GM21367 (cell line): ENCODE data around the gene LTB4R2.

Experiments used
- ATAC-seq: cut with Tn5 transposase; IDR thresholded peaks from one replicate; pipeline ENCODE4 v1.9.1; 2021; ENCODE audit not compliant: unreplicated experiment

Gene LTB4R2

DNA sequence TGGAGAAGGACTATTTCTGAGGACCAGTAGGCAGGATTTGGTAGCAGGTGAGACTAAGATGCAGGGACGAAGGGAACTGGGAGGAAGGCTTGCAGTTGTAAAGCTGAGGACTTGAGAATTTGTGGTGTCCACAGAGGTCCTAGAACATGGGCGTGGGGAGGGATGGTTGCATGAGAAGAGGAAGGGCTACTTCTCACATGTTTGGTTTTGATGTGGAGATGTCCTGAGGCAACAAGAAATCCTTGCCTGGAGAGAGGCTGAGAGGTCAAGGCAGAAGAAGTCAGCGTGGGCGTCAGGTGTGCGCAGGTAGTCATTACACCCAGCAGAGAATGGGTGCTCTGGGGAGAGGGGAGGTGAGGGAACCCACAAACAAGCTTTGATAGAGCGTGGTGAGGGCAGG is 32.9 kb upstream of the LTB4R2 start:
- no peak for ATAC-seq

DNA sequence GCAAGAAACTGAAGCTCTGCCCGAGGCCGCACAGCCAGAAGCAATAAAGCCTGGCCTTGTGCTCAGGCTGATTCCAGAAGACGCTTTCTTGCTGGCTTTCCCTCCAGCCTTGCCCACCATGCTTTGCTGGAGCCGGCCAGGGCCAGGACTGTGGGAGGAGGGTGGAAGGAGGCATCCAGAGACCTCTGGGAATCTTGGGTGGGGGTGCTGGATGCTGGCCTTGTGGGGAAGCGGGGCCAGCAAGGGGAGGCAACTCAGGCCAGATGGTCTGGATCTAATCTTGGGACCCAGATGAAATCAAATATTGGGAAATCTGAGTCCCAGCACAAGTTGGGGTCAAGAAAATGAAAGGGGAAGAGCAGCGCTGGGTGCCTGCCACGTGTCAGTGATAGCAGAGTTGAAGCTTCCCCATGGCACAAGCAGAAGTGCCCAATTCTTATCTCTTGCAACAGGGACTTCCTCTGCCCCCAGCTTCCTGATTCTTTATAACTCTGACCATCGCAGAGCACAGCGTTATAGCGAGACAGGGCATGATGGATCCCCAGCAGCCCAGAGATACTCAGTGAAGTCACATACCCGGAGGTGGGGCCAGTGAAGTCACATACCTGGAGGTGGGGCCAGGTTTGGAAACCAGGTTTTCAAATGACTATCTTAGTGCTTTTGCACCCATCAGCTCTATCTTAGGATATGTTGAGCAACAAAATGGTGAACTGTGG is 32.2 kb upstream of the LTB4R2 start:
- no peak for ATAC-seq

DNA sequence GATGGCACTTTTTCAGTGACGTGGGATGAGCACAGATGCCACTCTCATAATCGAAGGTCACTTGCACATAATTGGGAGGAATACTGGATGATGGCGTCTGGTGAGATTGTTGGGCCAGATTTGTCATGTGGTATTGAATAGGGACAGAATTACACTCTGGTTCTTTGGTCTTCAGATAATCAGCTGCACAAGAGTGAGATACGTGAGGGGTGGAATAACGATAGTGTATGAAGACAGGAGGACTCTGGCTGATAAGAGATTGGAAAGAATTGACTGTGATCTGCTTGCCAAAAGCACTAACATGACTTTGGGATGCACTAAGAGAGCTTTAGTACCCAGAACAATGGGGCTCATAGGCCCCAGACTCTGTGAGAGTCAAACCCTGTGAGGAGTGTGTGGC is 31.5 kb upstream of the LTB4R2 start:
- ATAC-seq, result no peak

DNA sequence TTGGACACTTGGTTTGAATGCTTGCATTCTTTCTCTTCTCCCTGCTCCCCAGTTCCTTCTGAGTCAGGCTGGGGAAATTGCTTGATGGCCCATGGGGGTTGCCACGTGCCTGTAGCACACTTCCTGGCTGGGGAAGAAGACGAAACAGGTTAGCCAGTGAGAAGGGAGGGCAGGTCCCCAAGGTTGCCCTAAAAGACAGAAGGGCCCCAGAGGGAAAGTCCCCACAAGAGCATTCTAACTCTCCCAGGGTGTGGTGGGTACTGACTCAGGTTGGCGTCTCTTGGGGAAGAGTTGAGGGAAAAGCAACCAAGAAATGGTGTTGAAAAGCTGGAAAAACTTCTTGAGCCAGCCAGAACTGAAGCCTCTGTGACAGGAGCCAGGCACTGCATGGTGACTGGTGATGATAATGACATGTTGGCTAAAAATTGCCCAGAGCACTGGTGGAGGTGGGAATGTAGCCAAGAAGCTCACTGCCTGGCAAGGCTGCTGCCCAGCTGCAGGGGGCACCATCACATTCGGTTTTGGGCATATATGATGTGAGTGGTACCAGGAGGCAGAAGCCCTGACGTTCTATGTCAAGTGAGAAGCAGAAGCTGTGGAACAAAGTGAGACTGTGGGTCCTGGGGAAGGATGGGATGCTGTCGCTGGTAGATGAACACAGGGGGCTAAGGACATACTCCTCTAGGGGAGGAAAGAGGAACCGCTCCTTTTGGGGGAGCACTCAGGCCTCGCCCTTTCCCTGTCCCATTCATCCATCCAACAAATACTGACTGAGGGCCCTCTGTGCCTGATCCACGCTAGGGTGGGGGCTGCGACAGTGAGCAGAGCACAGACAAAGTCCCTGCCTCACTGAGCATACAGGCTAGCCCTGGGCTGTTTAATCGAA is 30.4 kb upstream of the LTB4R2 start:
- ATAC-seq, result peak; percentile 48

DNA sequence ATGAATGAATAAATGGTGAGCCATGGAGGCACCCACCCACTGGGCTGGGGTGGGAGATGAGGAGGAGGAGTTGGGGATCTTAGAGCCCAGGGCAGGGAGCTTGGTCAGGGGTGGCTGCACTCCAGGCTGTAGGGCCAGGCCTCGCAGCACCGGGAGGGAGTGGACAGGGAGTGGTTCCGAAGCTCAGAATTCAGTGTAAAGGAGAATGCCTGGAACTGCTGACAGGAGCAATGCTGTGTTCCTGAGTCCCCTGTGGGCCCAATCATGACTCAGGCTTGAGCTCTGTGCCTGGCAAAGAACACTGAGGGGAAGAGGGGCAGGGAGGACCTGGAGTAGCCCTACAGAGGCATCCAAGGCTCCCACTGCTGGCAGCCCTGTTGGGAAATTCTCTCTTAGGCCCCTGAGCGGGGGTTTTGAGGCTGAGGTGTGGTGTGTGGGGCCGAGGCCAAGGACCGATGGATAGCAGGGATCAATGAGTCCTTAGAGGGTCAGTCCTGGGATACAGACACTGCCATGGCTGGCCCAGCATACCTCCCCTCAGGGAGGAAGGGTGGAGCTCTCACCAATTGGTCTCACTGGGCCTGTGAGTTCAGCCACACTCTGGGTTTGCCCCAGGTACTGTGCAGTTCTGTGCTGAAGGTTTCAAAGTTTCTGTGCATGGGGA is 29.0 kb upstream of the LTB4R2 start:
- no peak for ATAC-seq

DNA sequence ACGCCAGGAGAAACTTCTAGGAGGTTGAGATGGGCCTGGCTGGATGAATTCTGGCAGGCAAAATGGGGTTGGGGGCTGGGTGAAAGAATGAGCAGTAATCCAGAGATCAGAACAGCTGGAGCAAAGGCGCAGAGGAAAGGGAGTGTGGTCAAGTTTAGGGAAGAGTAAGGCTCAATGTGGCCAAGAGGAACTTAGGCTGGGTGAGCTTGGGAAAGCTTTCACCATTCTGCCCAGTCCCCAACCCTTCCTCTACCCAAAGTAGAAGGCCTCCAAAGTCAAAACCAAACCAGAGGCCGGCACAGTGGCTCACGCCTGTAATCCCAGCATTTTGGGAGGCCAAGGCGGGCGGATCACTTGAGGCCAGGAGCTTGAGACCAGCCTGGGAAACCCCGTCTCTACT is 28.3 kb upstream of the LTB4R2 start:
- ATAC-seq, result no peak

DNA sequence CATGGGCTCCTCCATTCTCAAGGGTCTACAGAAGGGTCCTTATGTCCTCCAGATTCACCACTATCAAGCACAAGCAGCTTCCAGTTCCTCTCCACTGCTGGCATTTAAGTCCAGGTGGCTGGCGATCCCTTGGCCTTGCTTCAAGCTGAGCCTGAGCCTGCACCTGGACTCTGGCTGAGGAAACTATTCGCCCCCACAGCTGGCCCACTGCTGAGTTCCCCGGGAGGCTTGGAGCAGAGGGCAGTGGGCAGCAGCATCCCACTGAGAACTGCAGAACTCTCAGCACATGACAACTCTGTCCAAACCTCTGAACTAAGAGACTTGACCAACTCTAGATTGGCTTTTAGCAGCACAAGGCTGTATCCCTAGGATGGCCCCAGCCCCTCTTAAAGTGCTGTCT is 27.2 kb upstream of the LTB4R2 start:
- ATAC-seq, result no peak

DNA sequence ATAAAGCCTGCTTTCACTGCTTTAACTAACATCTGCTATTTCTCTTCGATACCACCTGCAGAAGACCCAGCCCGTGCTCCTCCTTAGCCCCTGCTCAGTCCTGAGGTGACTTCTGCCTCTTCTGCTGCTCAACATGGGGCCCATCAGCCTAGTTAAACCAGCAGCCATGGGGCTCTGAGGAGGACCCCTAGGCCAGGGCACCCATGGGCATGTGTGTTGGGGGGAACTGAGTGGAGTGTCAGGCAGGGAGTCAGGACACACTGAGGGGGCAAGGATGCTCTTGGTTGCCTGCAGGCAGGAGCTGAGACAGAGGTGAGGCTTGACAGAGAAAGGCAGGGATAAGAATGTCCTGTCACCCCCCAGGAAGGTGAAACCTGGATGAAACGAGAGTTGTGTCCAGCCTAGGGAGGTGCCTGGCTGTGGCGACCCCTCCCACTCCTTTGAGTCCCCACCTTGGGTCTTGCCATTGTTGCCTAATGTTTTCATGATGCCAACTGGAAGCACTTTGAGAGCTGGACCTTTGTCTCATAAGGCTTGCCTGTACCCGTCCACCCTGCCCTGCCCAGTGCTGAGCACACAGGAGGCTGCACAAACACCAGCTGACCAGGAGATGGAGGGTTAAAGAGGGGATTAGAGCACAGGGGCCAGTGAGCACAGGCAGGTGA is 26.0 kb upstream of the LTB4R2 start:
- no peak for ATAC-seq

DNA sequence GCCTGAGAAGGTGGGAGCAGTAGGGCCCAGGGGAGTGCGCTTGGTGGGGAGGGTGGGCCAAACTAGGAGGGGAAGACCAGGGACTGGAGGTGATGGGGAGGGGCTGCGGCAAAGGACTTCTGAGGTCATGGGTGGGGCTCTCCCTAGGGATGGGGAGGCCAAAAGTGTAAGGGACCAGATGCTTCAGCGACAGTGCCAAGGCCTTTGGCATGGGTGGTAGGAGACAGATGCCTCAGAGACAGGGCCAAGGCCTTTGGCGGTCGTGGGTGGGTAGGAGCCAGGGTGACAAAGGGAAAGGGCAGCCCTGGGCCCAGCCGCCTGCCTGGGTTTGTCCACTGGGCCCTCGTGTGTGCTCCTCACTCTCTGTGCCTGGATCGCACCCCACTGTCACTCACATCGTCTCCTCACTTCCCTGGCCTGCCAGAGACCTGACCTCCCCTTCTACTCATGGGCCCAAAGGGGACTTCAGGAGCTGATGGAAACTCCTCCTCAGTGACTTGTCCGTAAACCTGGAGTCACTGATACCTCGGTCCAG is 25.4 kb upstream of the LTB4R2 start:
- no peak for ATAC-seq

DNA sequence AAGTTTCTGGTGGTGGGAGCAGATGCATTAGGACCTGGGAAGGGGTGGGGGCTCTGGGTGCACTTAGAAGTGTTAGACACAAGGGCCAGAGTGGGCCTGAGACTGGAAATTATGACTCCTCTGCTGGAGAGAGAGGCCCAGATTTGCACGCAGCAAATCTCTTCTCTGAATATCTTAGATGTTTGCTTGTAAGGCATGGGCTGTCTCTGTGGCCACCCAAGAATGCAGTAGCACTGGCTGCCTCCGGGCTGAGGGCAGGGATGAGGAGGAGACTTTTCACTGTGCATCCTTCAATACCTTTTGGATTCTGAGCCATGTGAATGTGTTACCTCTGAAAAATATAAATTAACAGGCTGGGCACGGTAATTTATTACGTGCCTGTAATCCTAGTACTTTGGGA is 24.6 kb upstream of the LTB4R2 start:
- ATAC-seq, result no peak

DNA sequence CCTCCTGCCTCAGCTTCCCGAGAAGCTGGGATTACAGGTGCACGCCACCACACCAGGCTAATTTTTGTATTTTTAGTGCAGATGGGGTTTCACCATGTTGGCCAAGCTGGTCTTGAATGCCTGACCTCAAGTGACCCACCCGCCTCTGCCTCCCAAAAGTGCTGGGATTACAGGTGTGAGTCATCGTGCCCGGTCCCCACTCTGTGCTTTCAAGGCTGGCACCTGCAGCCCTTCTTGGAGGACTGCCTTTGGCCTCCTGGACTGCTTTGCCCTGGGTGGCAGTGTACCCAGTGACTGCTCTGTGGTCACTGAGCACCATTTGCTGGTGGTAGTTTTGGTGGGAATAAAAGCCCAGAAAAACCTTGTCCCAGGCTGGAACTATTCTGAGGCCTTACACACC is 22.9 kb upstream of the LTB4R2 start:
- ATAC-seq, result no peak

DNA sequence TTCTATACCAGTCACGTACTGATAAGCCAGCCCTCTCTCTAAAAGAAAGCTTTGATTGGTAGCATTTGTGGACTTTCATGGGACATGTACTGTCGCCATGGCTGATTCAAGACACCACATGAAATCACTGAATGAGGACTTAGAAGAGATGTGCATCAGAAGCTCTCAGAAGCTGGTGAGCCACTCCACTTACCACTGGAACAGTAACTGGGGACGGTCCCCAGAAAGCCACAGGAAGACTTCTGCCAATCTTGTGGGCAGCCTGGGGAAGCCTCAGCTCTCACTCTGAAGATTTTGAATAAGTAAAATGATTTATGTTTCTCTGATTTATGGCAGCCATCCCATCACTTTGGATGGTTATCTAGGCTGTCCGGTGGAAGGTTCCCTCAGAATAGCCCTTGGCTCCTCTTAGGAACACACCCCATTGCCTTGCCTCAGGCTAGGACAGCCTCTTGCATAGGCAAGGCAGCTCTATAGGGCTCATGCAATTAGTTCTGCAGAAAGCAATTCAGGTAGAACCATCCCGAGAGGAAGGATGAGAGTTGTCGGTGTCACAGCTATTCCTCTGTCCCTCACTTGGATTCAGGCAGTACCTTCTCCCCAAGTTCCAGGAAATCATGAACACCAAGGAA is 20.2 kb upstream of the LTB4R2 start:
- ATAC-seq, result peak; percentile 72

DNA sequence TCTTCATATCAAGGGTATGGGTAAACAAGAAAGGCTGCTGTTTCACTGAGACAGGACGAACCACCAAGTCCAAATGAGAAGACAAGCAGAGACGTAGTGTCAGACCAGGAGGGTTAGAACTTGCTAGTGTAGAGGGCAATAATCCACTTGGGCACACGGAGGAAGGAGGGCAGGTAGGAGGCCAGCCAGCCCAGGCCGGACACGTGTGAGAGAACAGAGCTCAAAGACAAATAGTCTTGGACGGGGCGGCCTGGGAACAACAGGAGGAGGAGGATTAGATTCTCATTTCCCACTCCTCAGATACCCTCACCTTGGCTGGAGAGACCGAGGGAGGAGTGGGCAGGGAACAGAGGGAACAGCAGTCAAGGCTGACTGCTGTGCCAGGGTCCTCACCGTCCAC is 19.2 kb upstream of the LTB4R2 start:
- ATAC-seq, result no peak

DNA sequence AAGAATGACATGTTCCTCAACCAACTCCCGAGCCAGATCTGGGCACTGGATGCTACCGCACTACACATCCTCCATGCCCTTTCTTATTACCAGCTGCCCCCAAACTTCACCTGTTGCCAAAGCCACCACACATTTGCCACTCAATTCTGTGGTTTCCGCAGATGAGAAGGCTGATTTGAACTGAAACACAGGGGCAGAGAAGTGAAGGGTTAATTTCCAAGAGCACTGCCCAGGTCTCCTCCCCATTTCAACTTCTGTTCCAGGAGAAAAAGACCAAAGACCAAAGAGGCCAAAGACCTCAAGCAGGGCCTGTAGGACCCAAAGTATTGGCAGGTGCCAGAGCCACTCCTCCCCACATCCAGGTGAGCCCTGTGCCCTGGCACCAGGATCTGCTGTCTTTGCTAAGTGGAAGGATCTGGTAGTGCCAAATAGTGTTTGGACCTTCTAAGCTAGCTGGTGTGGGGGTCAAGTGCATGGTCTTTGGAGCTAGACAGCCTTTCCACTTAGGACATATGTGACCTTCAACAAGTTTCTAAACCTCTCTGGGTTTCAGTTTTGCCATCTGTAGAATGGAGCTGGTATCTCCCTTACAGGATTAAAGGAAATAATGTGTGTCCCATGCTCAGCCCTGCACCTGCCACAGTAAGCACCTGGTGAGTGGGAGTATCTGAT is 18.4 kb upstream of the LTB4R2 start:
- no peak for ATAC-seq

DNA sequence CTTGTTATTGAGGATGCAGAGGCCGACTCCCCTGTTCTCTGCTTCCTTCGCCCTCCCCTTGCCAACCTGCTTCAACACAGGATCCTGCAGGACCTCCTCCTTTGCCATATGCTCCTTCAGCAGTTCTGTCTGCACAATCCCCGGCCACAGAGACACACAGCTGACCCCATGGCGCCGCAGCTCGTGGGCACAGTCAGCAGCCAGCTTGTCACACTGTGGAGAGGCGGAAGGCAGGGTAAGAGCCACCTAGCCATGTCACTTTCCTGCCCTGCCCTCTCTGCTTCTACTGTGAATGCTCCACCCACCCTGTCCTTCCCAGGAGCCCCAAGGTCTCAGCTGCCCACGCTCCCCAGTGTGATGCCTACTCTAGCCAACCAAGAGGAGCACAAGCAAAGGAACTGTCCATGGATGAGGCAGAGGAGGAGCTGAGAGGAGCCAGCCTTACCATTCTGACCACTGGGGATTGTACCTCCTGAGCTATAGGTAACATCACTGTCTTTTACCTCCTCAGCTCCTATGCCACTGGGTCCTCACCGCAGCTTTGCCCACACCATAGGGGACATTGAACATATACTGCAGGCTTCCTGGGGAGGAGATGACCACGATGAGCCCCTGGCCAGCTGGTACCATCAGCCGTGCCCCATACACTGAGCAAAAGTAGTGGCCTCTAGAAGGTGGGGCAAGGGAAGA is 17.7 kb upstream of the LTB4R2 start:
- ATAC-seq, result no peak

DNA sequence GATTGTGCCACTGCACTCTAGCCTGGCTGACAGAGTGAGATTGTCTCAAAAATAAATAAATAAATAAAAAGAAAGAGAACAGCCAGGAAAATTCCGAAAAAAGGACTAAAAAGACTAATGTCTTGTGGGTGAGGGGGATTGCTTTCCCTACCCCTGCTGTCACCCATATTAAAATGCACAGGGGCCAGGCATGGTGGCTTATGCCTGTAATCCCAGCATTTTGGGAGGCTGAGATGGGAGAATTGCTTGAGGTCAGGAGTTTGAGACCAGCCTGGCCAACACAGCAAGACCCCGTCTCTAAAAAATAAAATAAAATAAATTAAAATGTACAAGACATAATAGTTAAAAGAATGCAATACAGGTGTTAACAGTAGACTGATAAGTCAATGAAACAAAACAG is 16.4 kb upstream of the LTB4R2 start:
- no peak for ATAC-seq

DNA sequence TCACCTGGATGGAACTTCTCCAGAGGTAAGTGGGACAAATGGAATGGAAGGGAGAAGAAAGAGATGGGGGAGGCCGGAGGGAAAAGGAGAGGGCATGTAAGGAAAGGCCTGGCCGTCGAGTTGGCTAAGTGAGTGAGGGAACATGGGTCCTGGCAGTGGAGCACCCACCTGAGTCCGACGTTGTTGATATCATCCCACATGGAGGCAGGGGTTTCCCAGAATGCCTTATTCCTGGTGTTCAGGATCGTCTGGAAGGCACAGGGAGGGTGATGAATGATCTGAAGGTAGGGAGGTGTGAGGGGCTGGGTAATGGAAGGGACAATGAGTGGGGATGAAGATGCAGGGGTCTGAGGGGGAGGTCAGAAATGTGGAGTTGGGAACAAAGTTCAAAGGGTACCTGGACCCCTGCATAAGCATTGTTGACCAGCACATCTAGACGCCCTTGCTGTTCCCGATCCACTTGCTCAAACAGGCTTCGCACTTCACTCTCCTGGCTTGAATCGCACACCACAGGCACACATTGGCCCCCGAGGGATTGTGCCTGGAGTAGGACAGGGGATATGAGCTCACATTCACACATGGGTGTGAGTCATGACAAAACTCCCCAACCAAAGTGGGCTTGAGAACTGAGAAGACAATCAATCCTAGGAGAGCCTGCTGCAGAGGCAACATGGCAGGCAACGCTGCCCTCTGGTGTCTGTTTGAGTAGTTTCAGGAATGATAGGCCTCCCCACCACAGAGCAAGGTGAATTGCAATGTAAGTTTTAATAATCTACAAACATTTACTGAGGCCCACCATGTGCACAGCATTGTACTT is 13.4 kb upstream of the LTB4R2 start:
- ATAC-seq, result peak; percentile 39

DNA sequence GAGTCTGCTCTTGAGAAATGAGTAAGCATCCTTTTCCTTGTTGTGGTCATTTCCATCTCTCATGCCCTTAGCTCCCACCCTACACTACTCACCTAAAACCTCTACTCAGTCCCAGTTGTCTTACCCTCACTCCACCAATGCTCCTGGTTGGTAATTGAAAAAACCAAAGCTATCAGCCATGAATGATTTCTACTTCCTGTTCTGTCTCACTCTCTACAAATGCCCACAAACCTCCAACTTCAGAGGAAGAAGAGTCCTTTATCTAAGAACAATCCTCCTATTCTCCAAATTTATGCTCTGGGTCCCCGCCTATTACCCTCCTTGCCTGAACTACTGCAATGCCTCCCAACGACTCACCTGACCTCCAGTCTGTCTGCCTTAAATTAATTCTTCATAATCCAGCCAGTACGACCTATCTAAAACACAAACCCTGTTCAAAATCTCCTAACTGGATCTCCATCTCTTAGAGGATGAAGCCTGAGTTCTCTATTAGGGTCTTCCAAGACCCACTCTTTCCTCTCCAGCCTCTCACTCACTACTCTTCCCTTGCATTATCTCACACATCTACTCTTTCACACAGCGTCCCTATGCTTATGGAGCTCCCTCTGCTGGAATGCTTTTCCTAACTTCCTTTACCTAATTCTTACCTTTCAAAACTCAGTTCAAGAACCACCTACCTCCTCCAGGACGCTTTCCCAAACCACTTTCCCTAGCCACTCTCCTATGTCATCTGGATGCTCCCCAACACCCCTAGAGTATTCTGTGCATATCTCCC is 12.6 kb upstream of the LTB4R2 start:
- peak; percentile 11 for ATAC-seq
